Neural cell (in vitro differentiated cells): Measurements from ENCODE around the gene AMPH.

Source experiments
- CTCF ChIP-seq: fragments of 450-650 bp; IDR thresholded peaks from 2 replicates; pipeline ENCODE4 v1.5.1; 2014; ENCODE audit warnings: antibody characterized with exemption, mild to moderate bottlenecking, moderate library complexity; ENCODE audit not compliant: poor library complexity, severe bottlenecking
- EP300 ChIP-seq: fragments of 450-650 bp; conservative IDR thresholded peaks from 2 replicates; pipeline ENCODE4 v1.6.1; 2014; ENCODE audit warnings: antibody characterized with exemption, mild to moderate bottlenecking, moderate library complexity; ENCODE audit not compliant: poor library complexity, severe bottlenecking
- EZH2 ChIP-seq: fragments of 200-600, 300-800 bp; shearing (Covaris generic), sonication (generic); IDR thresholded peaks from 2 replicates; pipeline ENCODE4 v1.6.1; 2014; ENCODE audit warnings: antibody characterized with exemption, low read length, borderline replicate concordance, mild to moderate bottlenecking; ENCODE audit not compliant: insufficient read depth, poor library complexity, severe bottlenecking
- POLR2AphosphoS5 ChIP-seq: IDR thresholded peaks from 2 replicates; pipeline ENCODE4 v1.6.1; 2012
- RAD21 ChIP-seq: fragments of 450-650 bp; conservative IDR thresholded peaks from 2 replicates; pipeline ENCODE4 v1.6.1; 2014; ENCODE audit warnings: antibody characterized with exemption, mild to moderate bottlenecking, moderate library complexity
- SMC3 ChIP-seq: fragments of 450-650 bp; conservative IDR thresholded peaks from 2 replicates; pipeline ENCODE4 v1.6.1; 2014; ENCODE audit warnings: antibody characterized with exemption, mild to moderate bottlenecking, moderate library complexity; ENCODE audit not compliant: poor library complexity
- TAF1 ChIP-seq: IDR thresholded peaks from 2 replicates; pipeline ENCODE4 v1.6.1; 2012; ENCODE audit warnings: low read depth

DNA sequence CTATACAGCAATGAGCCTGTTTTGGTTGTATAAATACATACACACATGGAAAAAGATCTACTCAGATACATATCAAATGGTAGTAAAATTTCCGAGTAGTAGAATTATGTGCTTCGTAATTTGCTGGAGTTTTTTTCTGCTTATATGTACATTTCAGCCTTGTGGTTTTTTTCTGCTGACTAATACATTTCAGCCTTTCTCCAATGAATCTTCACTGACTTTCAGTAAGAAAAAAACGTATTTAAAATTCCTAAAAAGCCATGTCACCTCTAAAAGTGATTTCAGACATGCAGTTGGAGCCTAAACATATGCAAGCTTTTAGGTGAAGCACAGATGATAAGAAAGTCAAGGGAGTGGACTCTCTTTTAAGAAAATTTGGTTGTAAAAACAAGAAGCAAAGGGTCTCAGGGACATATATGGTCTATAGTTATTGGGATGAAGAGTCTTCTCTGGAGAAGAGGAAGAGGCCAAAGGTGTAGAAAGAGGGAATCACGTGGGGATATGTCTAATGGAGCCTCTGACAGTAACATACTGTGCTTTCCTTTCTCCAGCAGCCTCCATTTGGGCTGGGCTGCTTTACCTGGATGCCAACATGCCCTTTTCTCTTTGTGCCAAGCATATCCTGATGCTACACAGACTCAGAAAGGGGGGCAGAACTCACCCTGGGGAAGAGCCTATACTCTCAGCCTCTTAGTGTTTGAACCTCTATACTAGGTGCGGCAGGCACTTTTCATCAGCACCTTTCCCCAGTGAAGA lies 2.4 kb downstream of the AMPH start:
- TF ChIP-seq EZH2 (no peak), CTCF (no peak), SMC3 (no peak), EP300 (no peak), TAF1 (no peak), POLR2AphosphoS5 (no peak), RAD21 (no peak)
